GM12874 (cell line): ENCODE measurements around the gene RTL1.

Source experiments
- CTCF ChIP-seq: IDR thresholded peaks from 2 replicates; pipeline ENCODE4 v1.5.1; 2011; ENCODE audit warnings: low read depth, mild to moderate bottlenecking, control low read depth, low read length, moderate library complexity; ENCODE audit not compliant: insufficient read depth

RTL1 gene

GRCh38 chr14:100910888-100911664 is 7.6 kb upstream of the RTL1 start:
- TF ChIP-seq CTCF = no peak

DNA sequence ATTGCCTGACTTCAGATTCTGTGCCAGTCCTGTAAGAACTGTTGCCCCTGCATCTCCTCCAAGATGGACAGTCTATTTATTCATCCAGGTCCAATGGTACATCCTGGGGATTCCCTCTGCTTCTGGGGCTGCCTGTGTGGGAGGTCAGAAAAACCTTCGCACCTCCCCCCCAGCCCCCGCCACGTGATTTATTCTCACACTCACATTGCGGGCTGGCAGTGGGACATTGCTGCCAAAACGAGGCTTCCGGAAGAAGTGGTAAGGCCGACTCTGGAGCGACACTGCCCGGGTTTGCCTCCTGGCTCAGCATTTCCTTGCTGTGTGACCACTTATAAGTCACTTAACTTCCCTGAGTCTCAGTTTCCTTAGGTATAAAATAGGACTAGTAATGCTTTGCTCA is 5.9 kb upstream of the RTL1 start:
- TF ChIP-seq CTCF = no peak

- TF ChIP-seq CTCF = no peak
Observed at GRCh38 chr14:100907240-100907639, 3.7 kb upstream of the RTL1 start.

DNA sequence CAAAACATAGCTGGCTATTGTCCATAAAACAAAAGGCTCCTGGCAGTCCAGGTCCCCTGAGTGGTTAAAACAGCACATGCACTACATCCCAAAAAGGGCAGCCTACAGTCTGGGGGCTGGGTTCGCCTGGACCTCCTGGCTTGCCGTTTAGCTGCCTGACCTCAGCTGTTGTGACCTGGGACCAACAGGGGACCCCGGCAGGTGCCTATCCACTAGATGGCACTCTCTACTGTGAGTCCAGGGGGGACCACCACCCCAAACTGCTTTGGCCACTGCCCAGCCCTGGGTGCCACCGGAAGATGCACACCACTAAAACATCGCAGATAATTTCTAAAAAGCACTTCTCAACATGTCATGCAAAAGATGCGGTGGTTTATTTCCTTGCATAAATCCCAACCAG is 2.9 kb upstream of the RTL1 start:
- 0 out of 2 replicates have a peak, but pooled peaks have one; percentile 8 for TF ChIP-seq CTCF

DNA sequence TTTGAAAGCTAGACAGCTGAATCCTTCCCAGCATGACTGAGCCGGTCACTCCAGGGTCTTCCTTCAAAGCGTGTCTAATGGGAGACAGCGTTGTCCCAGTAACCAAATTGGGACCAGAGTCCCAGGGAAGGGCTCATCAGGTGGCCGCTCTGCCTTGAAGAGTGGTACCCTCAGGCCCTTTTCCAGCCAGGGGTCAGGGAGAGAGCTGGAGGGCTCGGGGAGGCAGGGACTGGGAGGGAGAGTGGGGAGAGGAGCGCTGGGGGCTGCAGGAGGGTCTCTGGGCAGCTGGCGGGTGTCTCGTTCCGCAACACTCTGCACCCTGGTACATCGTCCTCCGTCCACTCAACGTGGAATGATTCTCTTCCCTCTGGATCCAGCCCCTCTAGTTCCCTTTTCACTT is 1.6 kb upstream of the RTL1 start:
- no peak for TF ChIP-seq CTCF

DNA sequence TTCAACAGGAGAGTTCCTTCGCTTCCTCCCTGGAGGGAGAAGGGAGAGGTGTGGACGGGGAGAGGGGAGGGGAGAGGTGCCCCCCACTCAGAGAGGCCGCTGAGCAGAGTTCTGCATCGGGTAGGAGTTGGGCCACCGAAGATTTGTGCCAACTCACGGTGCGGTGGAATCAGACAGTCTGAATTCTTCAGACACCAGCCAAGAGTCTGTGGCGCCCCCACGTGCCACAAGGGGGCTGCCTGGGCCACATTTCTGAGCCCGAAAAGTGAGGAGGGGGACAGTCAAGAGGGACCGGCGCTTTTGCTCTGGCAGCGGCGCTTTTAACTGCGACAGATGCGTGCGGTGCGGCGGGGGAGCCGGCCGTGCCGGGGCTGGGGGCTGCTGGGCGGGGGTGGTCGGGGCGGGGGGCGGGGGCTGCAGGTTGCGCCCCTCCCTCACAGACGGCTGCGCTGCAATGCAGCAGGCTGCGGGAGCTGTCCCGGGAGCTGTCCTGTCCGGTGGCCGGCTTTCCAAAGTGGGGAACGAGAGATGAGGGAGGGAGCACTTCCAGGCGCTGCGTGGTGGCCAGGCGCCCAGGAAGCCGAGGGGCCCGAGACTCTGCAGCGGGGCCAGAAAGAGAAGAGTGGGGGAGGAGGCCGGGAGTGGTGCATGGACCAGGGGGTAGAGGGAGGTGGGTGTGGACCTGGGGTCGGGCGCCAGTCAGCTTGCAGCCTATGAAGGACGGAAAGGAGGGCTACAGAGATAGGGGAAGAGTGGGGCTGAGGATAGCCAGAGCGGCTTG is 975 bp upstream of the RTL1 start:
- TF ChIP-seq CTCF = no peak

- no peak for TF ChIP-seq CTCF
Observed at GRCh38 chr14:100903134-100903468, 421 bp downstream of the RTL1 start.
